GM21737 (cell line): ENCODE measurements around the gene ERVMER34-1.

Experiments
- ATAC-seq: cut with Tn5 transposase; IDR thresholded peaks from one replicate; pipeline ENCODE4 v1.9.1; 2021; ENCODE audit warnings: mild to moderate bottlenecking, moderate library complexity; ENCODE audit not compliant: unreplicated experiment

The ERVMER34-1 gene

DNA sequence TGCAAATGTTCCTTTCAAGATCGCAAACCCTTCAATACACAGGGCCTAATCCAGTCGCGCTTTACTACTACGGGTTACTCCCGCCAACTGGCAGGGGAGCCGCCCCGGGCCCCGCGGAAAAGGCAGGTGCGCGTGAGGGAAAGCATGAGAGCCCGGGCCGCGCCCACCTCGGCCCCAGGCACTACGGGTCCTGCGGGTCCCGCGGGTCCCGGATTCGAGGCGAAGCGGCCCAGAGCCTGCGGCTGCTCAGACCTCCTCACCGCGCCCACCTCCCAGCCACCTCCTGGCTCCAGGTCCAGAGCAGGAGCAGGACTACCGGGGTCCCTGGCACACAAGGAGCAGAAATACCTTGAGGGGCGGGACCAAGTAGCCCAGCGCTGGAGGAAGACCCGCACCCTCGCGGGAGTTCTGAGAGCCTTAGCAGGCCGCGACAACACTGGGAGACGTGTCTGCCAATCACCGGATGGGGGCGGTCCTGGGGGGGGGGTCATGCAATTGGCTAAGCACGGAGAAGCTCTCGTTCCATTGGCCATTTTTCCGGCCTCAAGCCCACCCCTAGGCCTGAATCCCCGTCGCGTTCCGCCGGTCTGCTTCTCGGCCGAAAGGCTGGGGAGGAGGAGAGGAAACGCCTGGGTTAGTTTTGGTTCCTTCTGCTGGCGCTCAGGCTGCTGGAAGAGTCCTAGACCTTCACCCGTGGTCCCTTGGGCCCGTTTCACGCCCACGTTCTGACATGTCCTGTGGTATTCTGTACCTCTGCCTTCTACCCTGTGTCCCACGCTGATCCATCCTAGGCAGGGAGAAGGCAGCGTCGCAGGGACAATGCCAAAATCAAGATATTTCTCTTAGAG is 29.0 kb downstream of the ERVMER34-1 start:
- peak; percentile 96 for ATAC-seq

GRCh38 chr4:52718123-52718522 is 33.1 kb downstream of the ERVMER34-1 start:
- no peak for ATAC-seq

DNA sequence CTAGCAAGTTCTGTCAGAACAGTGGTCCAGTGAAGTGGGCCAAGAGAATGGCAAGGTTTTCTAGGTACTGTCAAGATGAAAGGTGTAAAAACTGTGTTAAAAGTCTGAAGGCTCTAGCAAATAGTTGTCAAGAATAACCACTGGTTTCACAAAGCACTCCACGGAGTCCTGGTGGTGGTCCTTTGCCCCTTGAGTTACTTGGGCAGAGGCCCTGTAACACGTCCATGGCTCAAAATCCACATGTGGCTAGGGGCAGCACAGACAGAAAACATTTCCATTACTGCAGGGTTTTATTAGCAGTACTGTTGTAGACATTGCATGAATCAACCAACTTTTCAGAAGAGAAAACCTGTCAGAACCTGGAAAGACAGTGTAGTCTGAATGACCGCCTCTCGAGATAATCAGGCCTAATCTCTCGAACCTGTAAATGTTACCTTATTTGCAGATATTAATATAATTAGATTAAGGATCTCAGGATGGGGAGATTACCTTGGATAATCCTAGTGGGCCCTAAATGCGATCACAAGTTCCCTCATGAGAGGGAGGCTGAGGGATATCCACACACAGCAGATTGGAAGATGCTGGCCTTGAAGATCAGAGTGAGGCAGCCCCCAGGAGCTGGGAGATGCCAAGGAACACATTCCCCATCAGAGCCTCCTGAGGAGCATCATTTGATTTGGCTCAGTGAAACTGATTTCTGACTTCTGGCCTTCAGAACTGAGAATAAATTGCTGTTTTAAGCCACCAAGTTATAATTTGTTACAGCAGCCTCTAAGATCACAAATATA is 34.7 kb downstream of the ERVMER34-1 start:
- ATAC-seq = no peak

GRCh38 chr4:52715914-52716313 is 35.3 kb downstream of the ERVMER34-1 start:
- no peak for ATAC-seq

DNA sequence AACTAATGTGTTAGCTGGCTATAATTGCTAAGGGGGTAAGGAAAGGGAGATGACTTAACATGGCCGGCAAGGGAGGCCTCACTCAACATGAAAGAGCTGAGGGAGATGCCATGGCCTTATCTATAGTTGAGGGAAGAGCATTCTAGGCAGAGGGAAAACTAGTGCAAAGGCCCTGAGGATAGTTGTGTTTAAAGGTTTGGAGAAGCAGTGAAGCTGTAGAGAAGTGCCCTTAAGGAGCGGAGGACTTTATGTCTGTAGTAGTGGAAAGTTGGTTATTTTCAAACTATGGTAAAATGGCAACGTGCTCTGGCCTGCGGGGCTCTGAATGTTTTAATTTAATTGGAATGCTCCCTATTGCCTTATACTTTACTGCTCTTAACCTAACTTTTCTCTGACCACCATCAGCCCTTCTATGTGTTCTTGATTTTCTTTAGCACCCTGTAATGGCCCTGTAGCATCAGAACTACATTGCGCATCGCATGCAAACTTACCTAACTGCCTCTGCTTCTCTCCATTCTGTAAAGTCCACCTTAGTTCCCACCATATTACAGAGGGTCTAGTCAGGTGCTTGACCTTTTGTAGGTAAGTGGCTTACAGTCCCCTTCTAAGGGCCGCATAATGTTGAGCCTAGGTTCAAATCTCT is 35.8 kb downstream of the ERVMER34-1 start:
- ATAC-seq = no peak

DNA sequence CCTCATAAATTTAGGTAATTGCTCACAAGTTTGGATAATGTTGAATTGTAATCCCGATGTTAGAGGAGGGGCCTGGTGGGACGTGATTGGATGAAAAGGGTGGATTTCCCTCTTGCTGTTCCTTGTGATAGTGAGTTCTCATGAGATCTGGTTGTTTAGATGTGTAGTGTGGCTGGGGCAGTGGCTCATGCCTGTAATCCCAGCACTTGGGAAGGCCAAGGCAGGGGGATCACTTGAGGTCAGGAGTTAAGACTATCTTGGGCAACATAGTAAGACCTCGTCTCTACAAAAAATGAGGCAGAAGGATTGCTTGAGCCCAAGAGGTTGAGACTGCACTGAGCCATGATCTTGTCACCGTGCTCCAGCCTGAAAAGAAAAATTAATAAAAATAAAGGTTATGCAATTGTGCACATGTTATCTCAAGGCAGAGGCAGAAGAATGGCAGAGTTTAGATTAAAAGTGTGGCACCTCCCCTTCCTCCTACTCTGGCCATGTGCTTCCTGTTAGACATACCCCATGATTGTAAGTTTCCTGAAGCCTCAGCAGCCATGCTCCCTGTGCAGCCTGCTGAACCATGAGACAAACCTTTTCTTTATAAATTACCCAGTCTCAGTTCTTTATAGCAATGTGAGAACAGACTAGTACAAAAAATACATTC is 36.5 kb downstream of the ERVMER34-1 start:
- no peak for ATAC-seq

DNA sequence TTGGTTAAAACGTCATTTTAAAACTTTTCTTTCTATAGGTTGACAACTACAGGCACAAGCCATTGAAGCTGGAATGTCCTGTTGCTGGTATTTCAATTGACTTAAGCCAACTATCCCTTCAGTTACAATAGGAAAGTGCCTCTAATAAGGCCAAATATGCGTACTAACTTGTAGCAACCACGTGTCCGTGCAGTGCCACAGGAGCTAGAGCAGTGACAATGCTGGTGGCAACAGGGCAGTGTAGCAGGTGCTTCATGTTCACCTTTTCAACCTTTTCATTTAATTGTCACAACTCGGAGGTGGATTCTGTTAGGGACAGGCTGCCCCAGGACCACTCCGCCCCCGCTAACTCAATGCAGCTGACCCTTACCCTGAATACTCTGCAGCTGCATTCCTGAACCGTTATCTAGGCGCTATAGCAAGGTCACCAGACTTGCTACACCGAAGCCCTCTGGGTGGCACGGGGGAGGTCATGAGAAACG is 37.7 kb downstream of the ERVMER34-1 start:
- no peak for ATAC-seq

- peak; percentile 90 for ATAC-seq
Measured at GRCh38 chr4:52712251-52713130, 38.7 kb downstream of the ERVMER34-1 start.

DNA sequence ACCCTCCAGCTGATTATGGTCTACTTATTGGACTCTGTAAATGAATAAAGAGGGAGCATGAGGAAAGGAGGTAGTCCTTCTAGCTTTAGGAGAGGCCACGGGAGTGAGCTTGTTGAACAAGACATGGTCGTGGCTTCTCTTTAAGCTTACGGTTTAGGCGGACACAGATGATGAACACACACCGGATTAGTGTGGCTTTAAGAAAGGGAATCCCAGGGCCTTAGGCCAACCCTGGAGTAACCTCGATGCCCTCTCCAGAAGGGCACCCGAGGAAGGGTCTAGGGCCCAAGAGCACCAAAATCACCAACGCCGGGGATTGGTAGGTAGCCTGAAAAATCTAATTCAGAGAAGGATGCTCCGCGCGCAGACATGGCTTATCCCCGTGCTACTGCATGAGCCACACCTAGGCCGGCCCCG is 39.4 kb downstream of the ERVMER34-1 start:
- ATAC-seq = no peak

DNA sequence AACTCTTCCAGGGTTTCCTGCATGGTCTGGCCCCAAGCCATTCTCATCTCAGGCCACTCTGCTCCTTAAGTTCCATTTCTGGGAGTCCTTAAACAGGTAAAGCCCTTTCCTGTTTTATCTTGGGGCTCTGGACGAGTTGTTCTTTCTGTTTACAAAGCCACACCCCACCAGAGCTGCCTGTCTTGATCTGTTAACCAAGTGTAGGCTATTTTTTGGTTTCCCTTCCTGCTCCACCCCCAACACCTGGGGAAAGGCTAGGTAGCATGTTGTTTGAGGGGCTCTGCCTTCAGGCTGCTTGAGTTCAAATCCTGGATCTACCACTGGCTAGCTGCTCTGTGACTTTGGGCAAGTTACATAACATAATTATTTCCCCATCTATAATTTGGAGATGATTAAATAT is 40.0 kb downstream of the ERVMER34-1 start:
- no peak for ATAC-seq

DNA sequence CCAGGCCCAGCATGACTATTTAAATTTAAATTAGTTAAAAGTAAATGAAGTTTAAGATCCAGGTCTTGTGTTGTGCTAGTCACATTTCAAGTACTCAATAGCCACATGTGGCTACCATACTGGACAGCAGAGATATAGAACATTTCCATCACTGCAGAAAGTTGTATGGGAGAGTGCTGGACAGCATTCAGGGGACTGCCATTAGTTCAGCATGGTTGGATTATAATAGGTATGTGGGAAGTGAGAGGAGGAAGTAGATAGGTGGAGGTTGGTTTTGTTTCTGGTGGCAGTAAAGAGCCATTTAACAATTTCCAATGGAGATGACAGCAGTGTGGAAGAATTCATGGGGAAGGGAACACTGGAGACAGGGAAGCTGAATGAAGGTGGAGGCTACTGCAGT is 42.1 kb downstream of the ERVMER34-1 start:
- ATAC-seq = no peak

GRCh38 chr4:52704661-52705060 is 46.6 kb downstream of the ERVMER34-1 start:
- ATAC-seq = no peak

- ATAC-seq = no peak
Measured at GRCh38 chr4:52704133-52704532, 47.1 kb downstream of the ERVMER34-1 start.

GRCh38 chr4:52701207-52701606 is 50.0 kb downstream of the ERVMER34-1 start:
- ATAC-seq = peak; percentile 95

DNA sequence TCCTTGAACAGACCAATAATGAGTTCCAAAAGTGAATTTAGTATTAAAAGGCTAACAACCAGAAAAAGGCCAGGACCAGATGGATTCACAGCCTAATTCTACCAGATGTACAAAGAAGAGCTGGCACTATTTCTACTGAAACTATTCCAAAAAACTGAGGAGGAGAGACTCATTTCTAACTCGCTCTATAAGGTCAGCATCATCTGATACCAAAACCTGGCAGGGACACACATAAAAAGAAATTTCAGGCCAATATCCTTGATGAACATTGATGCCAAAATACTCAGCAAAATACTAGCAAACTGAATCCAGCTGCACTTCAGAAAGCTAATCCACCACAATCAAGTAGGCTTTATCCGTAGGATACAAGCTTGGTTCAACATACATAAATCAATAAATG is 56.3 kb downstream of the ERVMER34-1 start:
- no peak for ATAC-seq

- no peak for ATAC-seq
Measured at GRCh38 chr4:52693492-52693891, 57.7 kb downstream of the ERVMER34-1 start.
